Measurements from ENCODE around the gene THSD4.
"Not testable (repeated sequence)": the region's sequence is repeated elsewhere in the genome, so short reads cannot be mapped to it uniquely, and the experiment has no call there.

Gene THSD4

DNA sequence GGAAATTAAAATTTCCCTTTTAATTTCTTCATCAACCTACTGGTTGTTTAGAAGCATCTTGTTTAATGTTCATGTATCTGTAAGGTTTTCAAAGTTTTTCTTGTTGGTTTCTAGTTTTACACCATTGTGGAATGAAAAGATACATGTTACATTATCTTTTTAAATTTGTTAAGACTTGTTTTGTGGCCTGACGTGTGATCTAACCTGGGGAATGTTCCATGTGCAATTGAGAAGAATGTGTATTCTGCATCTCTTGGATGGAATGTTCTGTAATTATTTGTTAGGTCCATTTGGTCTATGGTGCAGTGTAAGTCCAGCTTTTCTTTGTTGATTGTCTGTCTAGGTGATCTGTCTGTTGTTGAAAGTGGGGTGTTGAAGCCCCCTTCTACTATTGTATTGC is 45.7 kb downstream of the THSD4 start:
- H3K27me3 ChIP-seq (ENCODE audit: insufficient read depth, poor library complexity, severe bottlenecking), result no peaks in the 10 kb centered on the region
- H3K27ac ChIP-seq (replicated peaks), result no peak overlapping the region
- TF ChIP-seq GABPA (IDR thresholded peaks at IDR 0.05; ENCODE audit: low read depth), result no peak
- no peak for TF ChIP-seq REST (IDR thresholded peaks at IDR 0.05; ENCODE audit: insufficient replicate concordance, low read depth)
- TF ChIP-seq POLR2AphosphoS5 (IDR thresholded peaks at IDR 0.05; ENCODE audit: low read depth), result no peak
- TF ChIP-seq SPI1 (IDR thresholded peaks at IDR 0.05; ENCODE audit: borderline replicate concordance, low read depth), result no peak
- TF ChIP-seq CTCF (IDR thresholded peaks at IDR 0.05; ENCODE audit: insufficient read depth, low read length), result no peak
- no peak overlapping the region for H3K4me3 ChIP-seq (replicated peaks; ENCODE audit: insufficient read depth, low read length)
- no peak for DNase-seq (ENCODE audit: low read depth in 1 of 2, low spot score in 1 of 2)

DNA sequence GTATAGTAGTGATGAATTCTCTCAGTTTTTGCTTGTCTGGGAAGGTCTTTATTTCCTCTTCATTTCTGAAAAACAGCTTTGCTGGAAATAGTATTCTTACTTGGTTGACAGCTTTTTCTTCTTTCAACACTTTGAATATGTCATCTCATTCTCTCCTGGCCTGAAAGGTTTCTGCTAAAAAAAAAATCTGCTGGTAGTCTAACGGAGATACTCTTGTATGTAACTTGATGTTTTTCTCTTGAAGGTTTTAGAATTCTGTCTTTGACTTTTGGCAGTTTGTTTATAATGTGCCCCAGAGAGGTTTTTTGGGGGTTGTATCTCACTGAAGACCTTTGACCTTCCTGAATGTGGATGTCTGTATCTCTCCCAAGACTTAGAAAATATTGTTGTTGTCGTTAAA is 47.0 kb downstream of the THSD4 start:
- Histone ChIP-seq H3K27ac (replicated peaks) (no peak overlapping the region), H3K4me3 (replicated peaks; ENCODE audit: insufficient read depth, low read length) (no peak overlapping the region), H3K27me3 (ENCODE audit: insufficient read depth, poor library complexity, severe bottlenecking) (no peaks in the 10 kb centered on the region)
- DNase-seq (ENCODE audit: low read depth in 1 of 2, low spot score in 1 of 2), result no peak
- no peak for TF ChIP-seq CTCF (IDR thresholded peaks at IDR 0.05; ENCODE audit: insufficient read depth, low read length)
- TF ChIP-seq REST (IDR thresholded peaks at IDR 0.05; ENCODE audit: insufficient replicate concordance, low read depth), result no peak
- no peak for TF ChIP-seq GABPA (IDR thresholded peaks at IDR 0.05; ENCODE audit: low read depth)
- TF ChIP-seq POLR2AphosphoS5 (IDR thresholded peaks at IDR 0.05; ENCODE audit: low read depth), result no peak
- no peak for TF ChIP-seq SPI1 (IDR thresholded peaks at IDR 0.05; ENCODE audit: borderline replicate concordance, low read depth)

- H3K27ac ChIP-seq (replicated peaks); H3K4me3 ChIP-seq (replicated peaks; ENCODE audit: insufficient read depth, low read length); DNase-seq (ENCODE audit: low read depth in 1 of 2, low spot score in 1 of 2); H3K27me3 ChIP-seq (ENCODE audit: insufficient read depth, poor library complexity, severe bottlenecking): not testable (repeated sequence)
Measured at GRCh38 chr15:71164606-71165005, 49.3 kb downstream of the THSD4 start.

- H3K27ac ChIP-seq (replicated peaks), result no peak overlapping the region
- TF ChIP-seq GABPA (IDR thresholded peaks at IDR 0.05; ENCODE audit: low read depth) (no peak), SPI1 (IDR thresholded peaks at IDR 0.05; ENCODE audit: borderline replicate concordance, low read depth) (no peak), CTCF (IDR thresholded peaks at IDR 0.05; ENCODE audit: insufficient read depth, low read length) (no peak), REST (IDR thresholded peaks at IDR 0.05; ENCODE audit: insufficient replicate concordance, low read depth) (no peak), POLR2AphosphoS5 (IDR thresholded peaks at IDR 0.05; ENCODE audit: low read depth) (no peak)
Measured at GRCh38 chr15:71167445-71168165, 52.3 kb downstream of the THSD4 start.

More at GRCh38 chr15:71167445-71168165, 52.3 kb downstream of the THSD4 start:
- H3K27me3 ChIP-seq (ENCODE audit: insufficient read depth, poor library complexity, severe bottlenecking), result no peaks in the 10 kb centered on the region
- no peak for DNase-seq (ENCODE audit: low read depth in 1 of 2, low spot score in 1 of 2)
- H3K4me3 ChIP-seq (replicated peaks; ENCODE audit: insufficient read depth, low read length), result no peak overlapping the region

Data from HL-60 (cell line).